ENCODE results near the gene PDGFD.

Gene PDGFD

DNA sequence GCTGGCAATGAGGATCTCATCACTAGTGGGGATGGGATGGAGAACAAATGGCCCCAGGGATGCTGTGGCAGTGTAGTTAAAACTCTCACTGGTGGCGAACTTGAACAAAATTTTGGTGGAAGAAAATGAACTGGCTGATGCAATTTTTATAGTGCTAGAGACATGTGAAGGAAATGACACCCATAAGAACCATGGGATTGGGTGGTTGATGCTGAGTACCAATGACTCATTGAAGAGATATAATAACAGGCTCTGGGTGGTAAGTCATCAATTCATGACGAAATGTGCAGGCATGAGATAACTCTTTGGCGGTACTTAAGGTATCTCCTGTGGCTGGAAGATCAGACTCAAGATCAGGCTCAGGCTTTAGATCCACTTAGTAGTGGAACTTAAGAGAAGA, 300.4 kb downstream of the PDGFD start:
- ChIA-PET CTCF (no interaction called here), POLR2A (no interaction called here)
- H3K4me3 ChIP-seq (ENCODE audit: control insufficient read depth in 1 of 7, extremely low read depth in 1 of 7, insufficient read depth in 4 of 7, low read depth in 2 of 7, low read length in 6 of 7), result no peak overlapping the region
- H3K27me3 ChIP-seq (replicated peaks in 2 of 5; ENCODE audit: control insufficient read depth in 4 of 5, insufficient read depth in 5 of 5, low read length in 4 of 5), result no peaks in the 10 kb centered on the region
- WGBS (ENCODE audit: insufficient coverage), result 100% methylated on average over 3 of the region's 3 CpGs
- peak in 1 of 3 donors; percentile 29 for DNase-seq
- peaks cover 0 to 6% (median 2%) of the 10 kb centered on the region in 4 experiments for H3K4me1 ChIP-seq (ENCODE audit: control extremely low read depth in 1 of 4, control insufficient read depth in 4 of 4, insufficient read depth in 4 of 4, low read length in 3 of 4)
- H3K9me3 ChIP-seq (ENCODE audit: control extremely low read depth in 1 of 5, control insufficient read depth in 4 of 5, insufficient read depth in 2 of 5, low read depth in 1 of 5, low read length in 4 of 5), result no peaks in the 10 kb centered on the region
- no peaks in the 10 kb centered on the region for H3K36me3 ChIP-seq (ENCODE audit: control insufficient read depth in 4 of 4, insufficient read depth in 4 of 4, low read length in 3 of 4)
- no peak overlapping the region for H3K27ac ChIP-seq (ENCODE audit: insufficient read depth in 1 of 2, low read depth in 1 of 2, low read length in 2 of 2, poor library complexity in 1 of 2, severe bottlenecking in 2 of 2)

DNA sequence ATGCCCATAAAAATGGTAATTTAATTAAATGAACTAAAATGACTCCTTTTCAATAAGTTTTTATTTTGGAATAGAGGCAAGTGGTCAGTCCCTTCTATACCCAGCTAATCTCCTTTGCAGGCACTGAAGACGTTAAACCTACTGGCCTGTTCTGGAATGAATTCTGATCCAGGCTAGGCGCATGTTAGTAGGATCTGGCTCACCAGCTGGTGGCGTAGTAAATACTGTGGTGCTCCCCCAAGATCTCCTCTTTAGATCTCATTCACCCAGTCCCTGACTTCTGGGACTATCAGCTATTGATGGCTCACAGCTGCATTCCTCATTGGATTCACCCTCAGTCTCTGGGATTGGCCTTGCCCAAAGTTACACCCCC, 301.2 kb downstream of the PDGFD start:
- Histone ChIP-seq H3K4me1 (ENCODE audit: control extremely low read depth in 1 of 4, control insufficient read depth in 4 of 4, insufficient read depth in 4 of 4, low read length in 3 of 4) (peaks cover 0 to 6% (median 2%) of the 10 kb centered on the region in 4 experiments), H3K36me3 (ENCODE audit: control insufficient read depth in 4 of 4, insufficient read depth in 4 of 4, low read length in 3 of 4) (no peaks in the 10 kb centered on the region), H3K27ac (ENCODE audit: insufficient read depth in 1 of 2, low read depth in 1 of 2, low read length in 2 of 2, poor library complexity in 1 of 2, severe bottlenecking in 2 of 2) (no peak overlapping the region), H3K9me3 (ENCODE audit: control extremely low read depth in 1 of 5, control insufficient read depth in 4 of 5, insufficient read depth in 2 of 5, low read depth in 1 of 5, low read length in 4 of 5) (no peaks in the 10 kb centered on the region), H3K27me3 (replicated peaks in 2 of 5; ENCODE audit: control insufficient read depth in 4 of 5, insufficient read depth in 5 of 5, low read length in 4 of 5) (no peaks in the 10 kb centered on the region), H3K4me3 (ENCODE audit: control insufficient read depth in 1 of 7, extremely low read depth in 1 of 7, insufficient read depth in 4 of 7, low read depth in 2 of 7, low read length in 6 of 7) (no peak overlapping the region)
- CTCF ChIA-PET, result interaction anchor here (0.7 kb wide), 1 partner anchor 20 kb away, joined by 3 read pairs; no protein-coding TSS in a partner anchor
- POLR2A ChIA-PET, result no interaction called here
- DNase-seq, result no peak
- 90% methylated on average over 3 of the region's 3 CpGs for WGBS (ENCODE audit: insufficient coverage)

DNA sequence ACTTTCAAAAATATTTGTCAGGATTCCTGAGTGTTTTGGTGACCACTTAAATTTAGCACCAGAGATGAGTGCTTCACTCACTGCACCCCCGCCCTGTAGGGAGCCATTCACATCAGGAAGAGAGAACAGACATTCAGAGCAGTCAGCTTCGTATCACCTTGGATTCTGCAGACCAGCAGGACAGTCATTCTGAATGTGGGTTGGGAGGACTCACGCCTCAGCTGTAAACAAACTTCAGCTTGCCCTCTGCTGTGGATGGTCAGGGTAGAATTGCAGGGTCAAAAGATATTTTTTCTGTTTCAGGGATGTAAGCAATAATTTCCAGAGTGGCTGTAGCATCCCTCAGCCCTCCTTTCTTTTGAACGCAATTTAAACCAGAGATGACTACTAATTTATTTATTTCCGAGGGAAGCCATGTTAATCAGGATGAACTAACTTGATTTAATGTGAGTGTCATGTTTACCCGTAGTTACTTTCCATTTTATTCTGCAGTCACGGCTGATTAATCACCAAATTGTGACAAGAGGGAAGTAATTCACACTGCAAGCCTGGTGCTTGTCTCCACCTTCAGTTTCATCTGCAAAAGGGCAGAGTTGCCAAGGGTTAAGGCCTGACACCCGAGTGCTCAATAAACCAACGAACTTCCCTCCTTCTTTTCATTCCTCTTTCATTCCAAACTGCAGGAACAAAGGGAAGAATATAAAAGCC, 301.7 kb downstream of the PDGFD start:
- 33% methylated on average over 3 of the region's 9 CpGs for WGBS (ENCODE audit: insufficient coverage)
- no peaks in the 10 kb centered on the region for H3K27me3 ChIP-seq (replicated peaks in 2 of 5; ENCODE audit: control insufficient read depth in 4 of 5, insufficient read depth in 5 of 5, low read length in 4 of 5)
- ChIA-PET CTCF (interaction anchor here (0.7 kb wide), 1 partner anchor 20 kb away, joined by 3 read pairs; no protein-coding TSS in a partner anchor), POLR2A (no interaction called here)
- H3K4me1 ChIP-seq (ENCODE audit: control extremely low read depth in 1 of 4, control insufficient read depth in 4 of 4, insufficient read depth in 4 of 4, low read length in 3 of 4), result peaks cover 0 to 6% (median 2%) of the 10 kb centered on the region in 4 experiments
- peak overlapping the region in 2 of 7 experiments; percentile 12 to 19 for H3K4me3 ChIP-seq (ENCODE audit: control insufficient read depth in 1 of 7, extremely low read depth in 1 of 7, insufficient read depth in 4 of 7, low read depth in 2 of 7, low read length in 6 of 7)
- H3K36me3 ChIP-seq (ENCODE audit: control insufficient read depth in 4 of 4, insufficient read depth in 4 of 4, low read length in 3 of 4), result no peaks in the 10 kb centered on the region
- H3K9me3 ChIP-seq (ENCODE audit: control extremely low read depth in 1 of 5, control insufficient read depth in 4 of 5, insufficient read depth in 2 of 5, low read depth in 1 of 5, low read length in 4 of 5), result no peaks in the 10 kb centered on the region
- H3K27ac ChIP-seq (ENCODE audit: insufficient read depth in 1 of 2, low read depth in 1 of 2, low read length in 2 of 2, poor library complexity in 1 of 2, severe bottlenecking in 2 of 2), result no peak overlapping the region
- peak in 2 of 3 donors; percentile 60 to 65 for DNase-seq

Data from common myeloid progenitor, CD34-positive (primary cell).